ENCODE results near the gene AGR2.

Gene AGR2

DNA sequence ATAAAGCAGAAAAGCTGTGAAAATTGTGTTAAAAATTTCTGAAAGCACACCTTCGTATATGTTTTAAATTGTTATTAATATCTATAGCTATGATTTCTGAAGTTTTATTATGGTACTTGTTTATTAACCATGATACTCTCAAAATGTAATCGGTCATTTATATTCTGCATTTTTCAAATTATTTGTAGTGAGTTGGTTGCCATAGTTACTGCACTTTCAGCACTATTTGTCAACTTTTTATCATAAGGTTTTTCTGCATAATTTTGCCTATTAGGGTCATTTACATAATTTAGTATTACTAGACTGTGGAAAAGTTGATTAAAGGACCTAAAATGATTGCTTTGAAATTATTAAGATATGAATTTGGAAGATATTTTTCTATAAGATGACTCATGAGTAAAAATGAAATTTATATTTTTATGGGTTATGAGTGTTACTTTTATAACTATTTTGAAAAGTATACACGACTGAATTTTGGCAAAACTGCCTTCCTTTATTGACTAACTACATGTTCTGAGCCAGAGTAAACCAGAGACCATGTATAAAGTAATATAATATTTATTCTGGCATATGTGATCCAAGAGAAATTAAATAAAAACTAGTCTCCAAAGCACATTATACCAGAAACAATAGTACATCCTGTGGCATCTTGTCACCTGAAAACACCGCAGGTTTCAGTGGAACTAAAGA, 7.9 kb upstream of the AGR2 start:
- DNase-seq (ENCODE audit: low read depth), result no peak

DNA sequence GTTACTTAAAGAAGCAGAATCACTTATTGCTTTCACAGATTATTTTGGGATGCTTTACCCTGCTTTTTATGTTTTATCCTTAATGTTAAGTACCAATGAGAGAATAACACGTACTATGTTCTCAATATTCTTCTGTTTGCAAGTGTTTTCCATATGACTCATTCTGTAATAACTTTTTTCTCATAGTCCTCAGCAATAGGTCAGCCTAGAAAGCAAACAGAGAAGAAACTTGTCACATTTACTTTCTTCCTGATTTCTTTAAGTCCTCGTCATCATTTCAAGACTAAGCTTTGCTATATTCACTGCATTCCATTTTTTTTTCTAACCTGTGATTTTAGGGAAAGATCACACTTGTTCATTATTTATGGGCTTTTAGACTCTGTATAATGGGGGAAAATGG, 6.8 kb upstream of the AGR2 start:
- peak; percentile 27 for DNase-seq (ENCODE audit: low read depth)

DNA sequence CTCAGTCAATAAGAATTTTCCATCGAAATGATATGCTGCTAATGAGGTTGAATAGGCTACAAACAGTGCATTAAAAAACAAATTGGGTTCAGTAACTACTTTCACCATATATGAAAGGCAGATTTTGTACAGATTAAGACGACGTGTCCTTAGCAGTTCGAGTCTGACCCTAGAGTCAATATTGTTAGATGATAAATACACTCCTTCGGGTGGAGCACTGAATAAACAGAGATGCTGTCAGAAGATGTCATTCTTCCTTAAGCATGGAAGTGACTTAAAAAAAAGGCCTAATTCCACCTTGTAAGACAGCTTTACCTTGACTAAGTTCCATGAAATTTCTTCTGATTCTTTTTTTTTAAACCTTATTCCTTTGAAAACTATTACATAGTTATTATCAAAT, 5.8 kb upstream of the AGR2 start:
- no peak for DNase-seq (ENCODE audit: low read depth)

DNA sequence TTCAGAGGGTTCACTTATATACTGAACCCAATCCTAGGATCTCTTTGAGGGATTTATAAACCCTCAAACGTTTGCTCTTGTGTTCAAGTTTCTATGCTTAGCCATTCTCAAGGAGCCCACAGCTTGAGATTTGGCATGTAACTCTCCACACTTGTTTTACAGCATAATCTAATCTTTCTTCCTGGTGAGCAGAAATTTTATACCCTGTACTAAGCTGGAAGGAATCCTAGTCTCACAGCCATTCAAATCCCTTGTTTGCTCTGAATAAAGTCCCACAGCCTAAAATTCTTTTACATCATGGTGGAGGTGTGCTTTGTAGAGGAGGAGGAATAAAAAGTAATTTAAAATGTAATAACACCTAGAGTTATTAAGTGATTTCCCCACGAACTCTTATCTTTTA, 5.3 kb upstream of the AGR2 start:
- no peak for DNase-seq (ENCODE audit: low read depth)

DNA sequence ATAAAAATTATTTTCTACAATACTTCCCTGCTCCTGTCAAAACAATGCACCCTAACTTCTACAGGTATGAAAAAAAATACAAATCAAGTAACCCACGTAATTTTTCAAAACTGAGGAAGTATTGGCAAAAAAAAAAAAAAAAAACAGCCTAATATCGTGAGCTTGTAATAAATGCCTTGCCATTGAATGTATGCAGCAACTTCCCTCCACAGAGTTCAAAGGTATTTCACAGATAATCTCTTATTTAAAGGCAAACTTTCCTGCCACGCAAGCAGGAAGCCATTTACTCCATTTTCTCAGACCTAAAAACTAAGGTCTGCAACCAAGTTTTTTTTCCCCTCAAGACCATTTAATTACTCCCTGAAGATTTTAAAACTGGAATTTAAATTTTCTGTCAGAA, 642 bp upstream of the AGR2 start:
- DNase-seq (ENCODE audit: low read depth), result no peak

DNA sequence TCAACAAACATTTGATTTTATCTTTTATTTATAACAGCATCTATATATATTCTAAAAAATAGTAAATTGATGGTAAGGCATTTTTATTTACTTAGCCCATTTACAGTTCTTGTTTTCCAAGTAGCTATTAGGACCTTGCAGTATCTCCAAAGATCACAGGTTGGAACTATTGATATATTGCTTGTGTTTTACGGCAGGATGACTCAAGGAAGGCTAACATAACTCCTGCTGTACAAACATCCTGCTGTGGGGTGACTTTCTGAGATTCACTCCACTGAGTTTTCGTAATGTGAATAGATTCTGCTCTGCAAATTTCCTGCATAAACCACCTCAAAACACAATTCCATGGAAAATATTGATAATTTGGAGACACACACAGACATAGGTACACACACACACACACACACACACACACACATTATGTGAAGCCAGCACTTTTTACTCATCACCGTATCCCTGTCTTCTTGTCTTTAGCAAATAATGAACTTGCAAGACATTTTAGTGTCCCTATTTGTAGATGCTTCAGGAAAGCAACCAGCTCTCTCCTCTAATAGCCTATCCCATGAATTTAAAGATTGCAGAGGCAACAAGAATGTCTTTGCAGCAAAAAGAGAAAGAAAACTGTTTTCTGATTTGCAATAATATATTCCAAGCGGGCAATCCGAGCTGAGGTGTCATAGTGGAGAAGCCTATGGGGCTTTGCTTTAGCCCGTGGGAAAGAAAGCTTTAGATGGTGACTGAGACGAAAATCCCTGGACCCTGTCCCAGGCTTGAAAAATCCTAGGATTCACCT, 722 bp downstream of the AGR2 start:
- DNase-seq (ENCODE audit: low read depth), result no peak

DNA sequence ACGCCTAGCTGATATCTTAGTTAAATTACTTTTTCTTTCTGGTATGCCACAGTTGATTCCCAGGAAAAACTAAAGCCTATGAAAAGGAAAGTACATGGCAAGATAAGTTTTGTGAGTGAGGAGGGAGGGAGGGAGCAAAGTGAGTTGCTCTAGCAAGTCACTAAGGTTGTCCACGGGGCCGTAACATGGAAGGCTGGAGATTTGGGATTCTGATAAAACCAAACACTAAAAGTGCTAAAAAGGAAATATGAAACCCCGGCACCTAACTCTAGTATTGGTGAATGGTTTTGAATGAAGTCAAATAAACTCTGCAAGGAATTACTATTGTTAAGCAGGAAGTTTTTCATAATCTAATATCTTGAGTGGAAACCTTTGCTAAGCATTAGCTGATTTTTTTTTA, 1.7 kb downstream of the AGR2 start:
- DNase-seq (ENCODE audit: low read depth), result no peak

DNA sequence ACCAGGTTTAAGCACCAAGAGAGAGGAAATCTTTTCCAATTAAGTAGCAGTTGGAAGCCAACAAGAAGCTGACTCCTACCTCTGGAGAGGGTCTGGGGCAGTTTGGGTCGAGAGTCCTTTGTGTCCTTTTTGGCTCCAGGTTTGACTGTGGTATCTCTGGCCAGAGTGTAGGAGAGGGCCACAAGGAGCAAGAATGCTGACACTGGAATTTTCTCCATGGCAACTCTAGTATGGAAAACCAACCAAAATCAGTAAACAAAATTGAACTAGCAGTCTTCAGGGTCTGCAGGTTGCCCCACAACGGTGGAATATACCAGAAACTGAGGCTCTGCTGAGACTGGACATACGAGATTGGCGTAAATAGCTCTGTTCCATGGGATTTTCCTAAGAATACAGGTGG, 3.2 kb downstream of the AGR2 start:
- DNase-seq (ENCODE audit: low read depth), result no peak

DNA sequence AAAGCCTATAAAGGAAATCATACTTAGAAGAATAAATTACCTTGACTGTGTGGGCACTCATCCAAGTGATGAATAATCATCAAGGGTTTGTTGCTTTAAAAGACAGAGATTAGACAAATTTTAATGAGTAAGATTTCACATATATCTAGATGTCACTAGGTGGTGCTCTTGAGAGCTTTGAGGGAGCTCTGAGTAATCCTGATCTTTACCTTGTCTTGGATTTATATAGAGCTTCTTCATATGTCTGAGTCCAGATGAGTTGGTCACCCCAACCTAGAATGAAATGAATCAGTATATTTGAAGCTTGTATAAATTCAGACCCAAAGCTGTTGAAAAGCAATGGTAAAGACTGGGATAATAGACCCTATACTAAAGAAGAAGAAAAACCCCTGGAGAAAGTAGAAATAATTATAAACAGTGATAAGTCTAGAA, 3.7 kb downstream of the AGR2 start:
- DNase-seq (ENCODE audit: low read depth), result peak; percentile 11

DNA sequence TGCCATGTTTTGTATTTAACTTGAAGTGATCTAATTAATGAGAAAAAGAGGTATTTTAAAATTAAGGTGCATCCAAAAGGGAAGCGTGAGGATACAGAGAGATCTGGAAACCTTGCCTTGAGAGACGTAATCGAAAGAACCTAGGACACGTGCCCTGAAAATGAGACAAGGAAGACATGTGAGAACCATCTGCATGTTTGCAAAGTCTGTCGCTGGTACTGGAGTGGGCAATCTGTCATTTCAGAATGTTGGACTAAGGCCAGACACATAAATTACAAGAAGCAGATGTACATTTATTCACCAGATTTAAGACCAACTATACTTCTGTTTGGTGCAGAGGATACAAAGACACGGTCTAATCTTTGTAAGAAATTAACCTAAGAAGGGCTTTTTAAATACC, 9.2 kb downstream of the AGR2 start:
- no peak for DNase-seq (ENCODE audit: low read depth)

DNA sequence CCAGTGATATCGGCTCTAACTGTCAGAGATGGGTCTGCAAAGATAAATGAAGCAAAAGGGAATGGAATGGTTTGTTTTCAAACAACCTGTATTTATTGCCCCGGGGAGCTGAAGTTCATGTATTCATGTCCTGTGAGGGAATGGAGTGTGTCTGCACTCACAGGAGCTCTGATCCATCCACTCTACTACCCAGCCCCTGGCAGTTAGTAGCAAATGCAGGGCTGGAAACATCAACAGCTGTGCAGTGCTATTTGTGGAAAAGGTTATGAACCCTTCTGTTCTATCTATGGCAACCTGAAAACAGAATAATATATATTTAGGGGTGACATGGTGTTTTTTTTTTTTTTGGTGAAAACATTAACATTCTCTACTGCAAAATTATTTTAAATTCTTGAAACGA, 9.8 kb downstream of the AGR2 start:
- no peak for DNase-seq (ENCODE audit: low read depth)

DNA sequence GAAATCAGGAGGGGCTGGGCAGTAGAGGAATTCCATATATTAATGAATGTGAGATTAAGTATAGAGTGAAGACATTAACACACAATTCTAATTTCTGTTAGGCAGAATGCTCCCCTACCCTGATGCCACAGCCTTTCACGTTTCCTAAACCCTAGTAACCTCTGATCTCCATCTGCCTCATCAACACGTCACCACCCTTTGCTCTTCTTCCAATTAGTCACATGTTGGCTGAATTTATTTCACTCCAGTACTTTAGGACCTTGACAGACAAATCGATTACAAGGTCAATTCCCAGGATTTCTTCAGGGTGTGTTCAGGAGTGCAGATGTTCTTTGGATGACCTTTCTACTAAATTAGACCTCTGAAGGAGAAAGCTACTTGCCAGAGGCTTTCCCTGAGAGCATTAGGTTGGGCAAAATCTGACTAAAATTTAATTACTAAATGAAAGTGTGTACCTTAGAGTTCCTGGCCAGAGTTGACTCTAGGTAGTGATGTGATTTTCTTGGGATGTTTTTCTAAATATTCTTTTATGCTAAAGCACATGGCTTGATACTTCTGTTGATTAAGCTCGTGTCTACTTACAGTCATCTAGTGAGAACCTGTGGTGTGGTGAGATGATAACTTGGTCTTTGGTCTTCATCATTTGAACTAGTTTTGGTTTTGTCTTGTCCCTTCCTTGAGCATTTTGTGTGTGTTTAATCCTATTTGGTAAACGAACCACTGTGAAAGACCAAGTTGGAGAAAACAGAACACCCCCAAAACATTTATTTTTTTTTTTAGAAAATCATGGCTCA, 12.7 kb downstream of the AGR2 start:
- DNase-seq (ENCODE audit: low read depth), result no peak

DNA sequence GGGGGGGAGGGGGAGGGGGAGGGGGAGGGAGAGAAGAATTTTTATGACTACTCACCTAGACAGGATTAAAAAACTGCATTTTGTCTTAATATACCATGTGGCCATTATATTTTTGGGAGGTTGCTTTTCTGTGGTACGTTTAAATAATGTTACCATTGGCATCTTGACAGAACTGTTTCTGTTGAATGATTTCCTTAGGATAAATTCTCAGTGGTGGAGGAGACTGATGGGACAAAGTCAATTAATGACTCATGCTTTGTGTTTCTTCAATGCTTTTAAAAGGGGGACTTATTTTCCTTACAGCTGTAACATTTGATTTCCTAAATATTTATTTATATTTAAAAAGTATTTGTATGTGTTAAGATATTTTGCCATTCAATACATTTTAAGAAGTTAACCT, 13.7 kb downstream of the AGR2 start:
- no peak for DNase-seq (ENCODE audit: low read depth)

DNA sequence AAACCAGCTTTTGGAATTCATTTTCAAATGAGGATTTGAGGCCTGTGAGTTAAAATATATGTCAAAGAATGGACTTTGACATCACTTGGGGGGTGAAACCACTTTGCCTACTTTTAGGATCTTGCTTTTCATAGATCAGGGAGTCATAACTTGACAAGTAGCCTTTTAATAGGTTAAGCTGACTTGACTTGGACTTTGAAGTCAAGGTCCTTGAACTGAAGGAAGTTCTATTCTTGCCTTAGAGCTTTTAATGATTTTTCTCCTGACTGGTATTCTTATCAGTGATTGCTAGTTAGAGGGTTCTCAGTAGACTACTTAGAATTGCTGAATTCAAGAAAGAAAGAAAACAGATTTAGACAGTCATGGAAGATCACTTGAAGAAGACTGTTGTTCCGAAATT, 17.7 kb downstream of the AGR2 start:
- no peak for DNase-seq (ENCODE audit: low read depth)

DNA sequence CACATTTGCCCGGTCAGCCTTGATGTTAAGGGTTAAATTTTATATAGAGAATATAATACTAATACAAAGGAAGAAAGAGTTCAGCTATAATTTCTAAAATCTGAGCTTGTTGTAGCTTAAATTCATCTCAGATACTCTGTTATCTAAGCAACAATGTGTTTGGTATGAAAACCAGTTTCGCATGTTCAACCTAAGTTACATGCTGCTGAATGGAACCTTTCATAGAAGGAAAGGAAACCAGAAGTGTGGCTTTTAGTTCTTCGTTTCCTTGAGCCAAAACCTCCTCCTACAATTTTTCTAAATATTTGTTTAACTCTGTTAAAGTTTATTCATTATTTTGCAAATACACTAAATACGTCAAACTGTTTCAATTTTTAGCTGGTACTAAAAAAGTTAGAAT, 18.5 kb downstream of the AGR2 start:
- no peak for DNase-seq (ENCODE audit: low read depth)

DNA sequence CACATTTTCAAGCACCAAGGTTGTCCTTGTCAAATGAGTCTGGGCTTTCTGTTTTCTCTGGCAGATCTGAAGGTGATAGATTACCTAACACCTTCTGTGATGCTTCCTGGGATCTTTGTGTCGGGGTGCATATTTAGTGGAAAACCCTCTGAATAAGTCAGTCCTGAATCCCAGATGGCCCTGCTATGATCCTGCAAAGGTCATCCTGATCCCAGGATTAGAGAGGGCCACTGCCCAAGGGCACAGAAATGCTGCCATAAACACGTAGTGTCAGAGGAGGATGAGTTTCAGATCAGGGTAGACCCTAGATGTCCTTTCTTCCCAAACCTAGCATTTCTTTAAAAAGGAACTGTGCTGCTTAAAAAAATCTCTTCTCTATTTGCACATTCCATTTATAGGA, 19.0 kb downstream of the AGR2 start:
- no peak for DNase-seq (ENCODE audit: low read depth)

DNA sequence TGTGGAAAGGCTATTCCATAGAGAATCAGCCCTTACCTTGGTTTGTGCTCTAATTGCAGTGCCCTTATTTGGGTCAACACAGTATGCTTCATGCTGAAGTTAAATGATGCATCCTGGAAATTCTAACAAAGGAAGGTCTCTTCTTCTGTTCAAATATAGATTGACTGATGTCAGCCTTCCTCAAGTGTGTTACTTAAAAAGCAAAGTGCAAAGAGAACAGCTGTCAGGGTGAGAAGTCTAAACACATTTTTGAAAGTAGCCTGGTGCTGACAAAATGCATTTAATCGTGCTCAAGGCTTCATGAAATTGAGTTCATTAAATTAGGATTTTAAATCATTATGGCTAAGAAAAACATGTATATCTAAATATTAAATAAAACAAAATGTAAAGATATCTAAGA, 19.5 kb downstream of the AGR2 start:
- no peak for DNase-seq (ENCODE audit: low read depth)

DNA sequence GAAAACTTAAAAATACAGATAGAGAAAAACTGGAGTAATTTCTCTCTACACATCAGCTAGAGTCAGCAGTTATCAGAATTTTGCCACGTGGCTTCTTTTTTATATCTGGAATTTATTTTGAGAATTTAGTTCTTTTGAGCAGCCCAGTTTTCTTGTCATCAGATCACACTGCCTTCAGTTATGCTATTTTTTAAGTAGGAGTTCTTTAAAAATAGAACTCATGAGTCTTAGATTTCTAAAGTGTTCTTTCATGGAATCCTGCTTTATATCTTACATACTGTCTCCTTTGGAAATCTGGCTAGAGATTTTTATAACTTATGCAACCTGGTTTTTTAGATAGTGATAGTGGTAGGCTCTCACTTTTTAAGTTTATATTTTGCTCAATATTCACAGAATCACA, 24.2 kb downstream of the AGR2 start:
- DNase-seq (ENCODE audit: low read depth), result no peak

DNA sequence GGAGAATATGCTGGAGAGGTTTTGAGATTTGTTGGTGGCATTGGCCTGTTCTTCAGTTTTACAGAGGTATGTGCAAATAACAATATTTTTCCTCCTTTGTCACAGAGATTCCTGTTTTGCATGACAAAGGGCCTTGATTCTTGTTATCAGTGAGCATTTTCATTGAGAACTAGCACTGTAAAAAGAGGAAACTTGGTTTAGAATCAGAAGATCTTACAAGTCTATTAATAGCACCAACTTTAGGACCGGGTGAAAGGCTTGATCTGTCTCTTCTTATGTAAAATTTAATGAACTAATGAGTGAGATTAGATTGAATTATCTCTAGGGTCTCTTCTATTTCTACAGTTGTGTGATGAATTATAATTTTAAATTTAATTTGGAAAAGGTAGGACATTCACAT, 25.7 kb downstream of the AGR2 start:
- no peak for DNase-seq (ENCODE audit: low read depth)

DNA sequence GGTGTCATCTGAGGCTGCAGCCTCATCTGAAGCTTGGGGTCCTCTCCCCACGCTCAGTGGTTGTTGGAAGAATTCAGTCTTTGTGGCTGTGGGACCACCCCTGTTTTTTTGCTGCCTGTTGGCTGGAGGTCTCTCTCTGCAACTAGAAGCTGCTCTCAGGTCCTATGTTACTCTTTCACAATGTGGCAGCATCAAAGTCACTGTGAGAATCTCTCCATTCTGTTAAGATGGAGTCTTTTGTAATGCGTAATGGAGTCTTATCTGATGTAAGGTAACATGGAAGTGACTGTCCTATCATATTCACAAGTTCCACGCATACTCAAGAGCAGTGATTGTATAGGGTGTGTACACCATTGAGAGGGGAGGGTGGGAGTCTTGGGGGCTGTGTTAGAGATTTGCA, 26.3 kb downstream of the AGR2 start:
- no peak for DNase-seq (ENCODE audit: low read depth)

DNA sequence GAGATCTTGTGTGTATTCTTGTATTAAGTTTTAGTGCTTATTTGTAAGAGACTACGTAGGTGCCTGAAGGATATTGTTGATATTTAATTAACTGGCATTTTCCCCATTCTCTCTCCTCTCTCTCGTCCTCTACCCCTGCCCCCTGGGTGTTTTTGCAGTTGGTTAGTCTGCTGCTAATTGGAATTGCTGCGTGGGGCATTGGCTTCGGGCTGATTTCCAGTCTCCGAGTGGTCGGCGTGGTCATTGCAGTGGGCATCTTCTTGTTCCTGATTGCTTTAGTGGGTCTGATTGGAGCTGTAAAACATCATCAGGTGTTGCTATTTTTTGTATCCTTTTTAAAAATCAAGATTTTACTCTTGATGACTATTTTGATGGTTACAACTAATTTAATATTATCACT, 28.7 kb downstream of the AGR2 start:
- no peak for DNase-seq (ENCODE audit: low read depth)

DNA sequence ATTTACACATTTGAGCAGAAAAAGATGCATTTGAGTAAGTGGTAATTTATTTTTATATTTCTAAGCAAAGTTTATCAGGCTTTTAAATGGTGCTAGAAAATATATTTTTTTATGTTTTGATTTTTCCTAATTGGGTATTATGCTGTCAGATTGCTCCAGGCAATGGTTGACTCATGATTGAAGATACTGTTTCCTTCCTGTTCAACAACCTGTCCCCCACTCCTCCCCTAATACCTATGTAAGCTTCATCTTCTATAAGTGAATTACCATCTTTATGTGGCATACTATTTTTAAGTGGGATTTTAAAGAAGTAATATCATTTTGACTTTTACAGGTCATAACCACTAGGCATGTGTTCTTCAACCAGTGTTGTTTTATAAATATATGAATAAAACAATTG, 29.8 kb downstream of the AGR2 start:
- DNase-seq (ENCODE audit: low read depth), result no peak

DNA sequence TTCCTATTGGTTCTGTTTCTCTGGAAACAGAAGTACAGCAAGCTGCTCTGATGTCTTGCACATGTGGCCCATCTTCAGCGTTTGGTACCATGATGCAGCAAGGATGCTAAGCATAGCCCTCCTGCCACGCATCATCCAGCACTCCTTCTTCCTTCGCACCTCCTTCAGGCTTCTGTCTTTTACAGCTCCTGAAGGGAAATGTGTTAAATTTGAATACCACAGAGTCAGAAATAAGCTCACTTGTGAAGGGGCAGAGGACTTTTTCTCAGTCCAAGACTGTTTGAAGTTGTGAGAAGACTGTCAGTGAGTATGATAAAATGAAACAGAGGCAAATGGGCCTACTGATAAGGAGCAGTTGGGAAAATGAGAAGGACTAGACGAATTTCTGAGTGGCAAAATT, 30.5 kb downstream of the AGR2 start:
- no peak for DNase-seq (ENCODE audit: low read depth)

Data from GM04503 (cell line).